Body of pancreas (tissue), 4 donors: ENCODE results near the gene TTC9B. TPM values are rescaled to one million over a fixed set of nuclear protein-coding genes. Genes with fewer than 3 reads are reported as not detected.

Experiments
- ATAC-seq: fragments of 150-250 bp; one replicate; pipeline ENCODE4 v1.9.1; 2016
- DNase-seq, 4 donors: peaks; one replicate each; pipeline ENCODE4 v3.0.0-alpha.2; 2019
- H3K27ac ChIP-seq, 4 donors: fragments of 200-600 bp; sonication (generic); 1 replicate in 3 of 4; 2 replicates in 1 of 4; pipeline versions ENCODE4 v1.5.1 to v1.6.1; 2016 to 2019; ENCODE audit warnings: mild to moderate bottlenecking in 1 of 4, mixed read lengths in 1 of 4, moderate library complexity in 1 of 4
- H3K27me3 ChIP-seq, 2 donors: fragments of 200-600 bp; sonication (generic); one replicate each; pipeline ENCODE4 v1.6.0; 2016; ENCODE audit warnings: mild to moderate bottlenecking in 1 of 2
- H3K36me3 ChIP-seq, 2 donors: fragments of 200-600 bp; sonication (generic); replicated peaks in 1 of 2; 2 replicates each; pipeline ENCODE4 v1.5.1; 2016; ENCODE audit warnings: low read depth in 2 of 2; ENCODE audit not compliant: insufficient read depth in 1 of 2
- H3K4me1 ChIP-seq: fragments of 200-600 bp; sonication (generic); one replicate; pipeline ENCODE4 v1.6.0; 2016
- H3K4me3 ChIP-seq, 2 donors: fragments of 200-600 bp; sonication (generic); 1 replicate in 1 of 2; 2 replicates in 1 of 2; pipeline ENCODE4 v1.5.1; 2016 to 2019
- H3K9me3 ChIP-seq, 3 donors: fragments of 200-600 bp; sonication (generic); 1 replicate in 2 of 3; 2 replicates in 1 of 3; pipeline ENCODE4 v1.5.1; 2016
- POLR2A ChIP-seq, 3 donors: fragments of 450-650 bp; IDR thresholded peaks; one replicate each; pipeline ENCODE4 v1.6.1; 2016; ENCODE audit warnings: antibody characterized with exemption in 3 of 3, mild to moderate bottlenecking in 2 of 3
- WGBS, 2 donors: methylation state at CpG; one replicate each; pipeline ENCODE4 v1.1.5; 2017; 5-methylcytosine and 5-hydroxymethylcytosine counted together
- intact Hi-C: fragments of 100-400 bp; cut with DNase I; formaldehyde crosslinking; loops from one replicate; pipeline ENCODE4 v1.15.1; 2023
- total RNA-seq, 2 donors: library from RNA; depleted of rRNA; stranded (reverse); fragments of >200 nt; gene quantifications; one replicate each; pipeline ENCODE4 v1.1.0, GENCODE V29; 2016
- TF ChIP-seq, protein P1 (sequence below), 7 experiments: fragments of 450-650 bp in 4 of 7; fragments of 200-600 bp in 3 of 7; sonication (generic) in 3 of 7; IDR thresholded peaks; one replicate each; pipeline ENCODE4 v1.5.1; 2016 to 2019; ENCODE audit warnings: antibody characterized with exemption in 7 of 7

The TTC9B gene
- total RNA-seq, 2 donors from 2014 or later: not detected

- no peak overlapping the region for H3K4me3 ChIP-seq
- WGBS, 2 donors: 92 to 96% methylated on average over 12 to 13 of the region's 14 CpGs
- H3K27me3 ChIP-seq: no peaks in the 10 kb centered on the region
- intact Hi-C loops: no loop called here
- DNase-seq: no peak
- H3K9me3 ChIP-seq: no peaks in the 10 kb centered on the region
- no peaks in the 10 kb centered on the region for H3K4me1 ChIP-seq
- no peak for ATAC-seq
- peaks cover 17 to 22% of the 10 kb centered on the region in 2 donors for H3K36me3 ChIP-seq
- no peak overlapping the region for H3K27ac ChIP-seq
- TF ChIP-seq, protein P1, sequence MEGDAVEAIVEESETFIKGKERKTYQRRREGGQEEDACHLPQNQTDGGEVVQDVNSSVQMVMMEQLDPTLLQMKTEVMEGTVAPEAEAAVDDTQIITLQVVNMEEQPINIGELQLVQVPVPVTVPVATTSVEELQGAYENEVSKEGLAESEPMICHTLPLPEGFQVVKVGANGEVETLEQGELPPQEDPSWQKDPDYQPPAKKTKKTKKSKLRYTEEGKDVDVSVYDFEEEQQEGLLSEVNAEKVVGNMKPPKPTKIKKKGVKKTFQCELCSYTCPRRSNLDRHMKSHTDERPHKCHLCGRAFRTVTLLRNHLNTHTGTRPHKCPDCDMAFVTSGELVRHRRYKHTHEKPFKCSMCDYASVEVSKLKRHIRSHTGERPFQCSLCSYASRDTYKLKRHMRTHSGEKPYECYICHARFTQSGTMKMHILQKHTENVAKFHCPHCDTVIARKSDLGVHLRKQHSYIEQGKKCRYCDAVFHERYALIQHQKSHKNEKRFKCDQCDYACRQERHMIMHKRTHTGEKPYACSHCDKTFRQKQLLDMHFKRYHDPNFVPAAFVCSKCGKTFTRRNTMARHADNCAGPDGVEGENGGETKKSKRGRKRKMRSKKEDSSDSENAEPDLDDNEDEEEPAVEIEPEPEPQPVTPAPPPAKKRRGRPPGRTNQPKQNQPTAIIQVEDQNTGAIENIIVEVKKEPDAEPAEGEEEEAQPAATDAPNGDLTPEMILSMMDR (IDR thresholded peaks at IDR 0.05): no peak
These were observed 19.6 kb upstream of the TTC9B start for GRCh38 chr19:40237791-40238190.

DNA sequence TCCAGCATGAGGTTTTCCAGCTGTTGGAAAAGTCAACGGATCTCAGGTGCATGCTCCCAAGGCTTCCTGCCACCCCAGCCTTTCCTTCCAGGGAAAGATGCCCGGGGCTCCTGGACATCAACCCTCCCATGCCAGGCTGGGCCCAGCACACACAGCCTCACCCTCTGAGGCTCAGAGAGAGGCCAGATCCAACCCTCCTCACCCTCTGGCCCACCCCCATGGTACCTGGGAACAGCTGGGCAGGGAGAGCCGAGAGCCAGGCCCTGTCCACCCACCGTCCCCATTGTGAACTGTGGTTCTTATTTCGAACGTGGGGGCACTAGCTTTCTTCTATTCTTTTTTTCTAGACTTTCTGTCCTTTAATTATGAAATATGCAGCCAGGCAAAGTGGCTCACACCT lies 18.2 kb upstream of the TTC9B start:
- WGBS, 2 donors: 95% methylated on average over 5 to 6 of the region's 6 CpGs
- peaks cover 17 to 22% of the 10 kb centered on the region in 2 donors for H3K36me3 ChIP-seq
- no peaks in the 10 kb centered on the region for H3K9me3 ChIP-seq
- intact Hi-C loops: no loop called here
- H3K27me3 ChIP-seq: no peaks in the 10 kb centered on the region
- no peak overlapping the region for H3K27ac ChIP-seq
- DNase-seq (no peak), ATAC-seq (no peak)
- no peaks in the 10 kb centered on the region for H3K4me1 ChIP-seq
- TF ChIP-seq, protein P1 (IDR thresholded peaks at IDR 0.05): no peak
- no peak for TF ChIP-seq POLR2A (IDR thresholded peaks at IDR 0.05)
- no peak overlapping the region for H3K4me3 ChIP-seq

- TF ChIP-seq POLR2A (IDR thresholded peaks at IDR 0.05): no peak
- TF ChIP-seq, protein P1 (IDR thresholded peaks at IDR 0.05): no peak
- no peak for DNase-seq
- H3K27me3 ChIP-seq: no peaks in the 10 kb centered on the region
- H3K27ac ChIP-seq: no peak overlapping the region
- H3K9me3 ChIP-seq: no peaks in the 10 kb centered on the region
- peaks cover 17 to 22% of the 10 kb centered on the region in 2 donors for H3K36me3 ChIP-seq
- WGBS, 2 donors: 93 to 100% methylated on average over 6 to 8 of the region's 9 CpGs
- H3K4me1 ChIP-seq: no peaks in the 10 kb centered on the region
- ATAC-seq: no peak
- H3K4me3 ChIP-seq: no peak overlapping the region
- intact Hi-C loops: no loop called here
These were observed 17.8 kb upstream of the TTC9B start for GRCh38 chr19:40236026-40236355.

- Histone ChIP-seq H3K27me3 (no peaks in the 10 kb centered on the region), H3K27ac (no peak overlapping the region), H3K4me3 (no peak overlapping the region), H3K9me3 (no peaks in the 10 kb centered on the region), H3K4me1 (no peaks in the 10 kb centered on the region), H3K36me3 (peaks cover 17 to 22% of the 10 kb centered on the region in 2 donors)
- WGBS, 2 donors: 87 to 90% methylated on average over 11 to 30 of the region's 30 CpGs
- no peak for TF ChIP-seq POLR2A (IDR thresholded peaks at IDR 0.05)
- TF ChIP-seq, protein P1 (IDR thresholded peaks at IDR 0.05): no peak
- intact Hi-C loops: no loop called here
- ATAC-seq (no peak), DNase-seq (no peak)
These were observed 17.2 kb upstream of the TTC9B start for GRCh38 chr19:40235238-40236025.
